Measurements from ENCODE around the gene PCOLCE2.

GRCh38 chr3:142777927-142778326 is 111.0 kb downstream of the PCOLCE2 start:
- no peak for TF ChIP-seq POLR2A (IDR thresholded peaks at IDR 0.05; ENCODE audit: low read length)
- TF ChIP-seq GATA1 (IDR thresholded peaks at IDR 0.05; ENCODE audit: low read depth, low read length) = no peak

Data from erythroblast (primary cell).